Neural cell (in vitro differentiated cells): ENCODE results near the gene ITGB5.

Experiments
- CTCF ChIP-seq: fragments of 450-650 bp; IDR thresholded peaks from 2 replicates; pipeline ENCODE4 v1.5.1; 2014; ENCODE audit warnings: antibody characterized with exemption, mild to moderate bottlenecking, moderate library complexity; ENCODE audit not compliant: poor library complexity, severe bottlenecking
- EZH2 ChIP-seq: fragments of 200-600, 300-800 bp; shearing (Covaris generic), sonication (generic); IDR thresholded peaks from 2 replicates; pipeline ENCODE4 v1.6.1; 2014; ENCODE audit warnings: antibody characterized with exemption, low read length, borderline replicate concordance, mild to moderate bottlenecking; ENCODE audit not compliant: insufficient read depth, poor library complexity, severe bottlenecking
- MXI1 ChIP-seq: fragments of 450-650 bp; conservative IDR thresholded peaks from 2 replicates; pipeline ENCODE4 v1.6.1; 2014; ENCODE audit warnings: antibody characterized with exemption, mild to moderate bottlenecking; ENCODE audit not compliant: poor library complexity, severe bottlenecking
- RAD21 ChIP-seq: fragments of 450-650 bp; conservative IDR thresholded peaks from 2 replicates; pipeline ENCODE4 v1.6.1; 2014; ENCODE audit warnings: antibody characterized with exemption, mild to moderate bottlenecking, moderate library complexity
- TAF1 ChIP-seq: IDR thresholded peaks from 2 replicates; pipeline ENCODE4 v1.6.1; 2012; ENCODE audit warnings: low read depth

- TF ChIP-seq CTCF (no peak), RAD21 (no peak), TAF1 (no peak), EZH2 (no peak), MXI1 (no peak)
Observed at GRCh38 chr3:124916837-124917409, 29.8 kb upstream of the ITGB5 start.
